Ishikawa (cell line): ENCODE data around the gene TNFSF13.

Experiments
- CEBPB ChIP-seq: IDR thresholded peaks from 2 replicates; pipeline ENCODE4 v1.6.1; 2012
- CREB1 ChIP-seq: IDR thresholded peaks from 2 replicates; pipeline ENCODE4 v1.6.1; 2012; ENCODE audit warnings: low read depth
- EGR1 ChIP-seq: IDR thresholded peaks from 2 replicates; pipeline ENCODE4 v1.6.1; 2012
- EP300 ChIP-seq: IDR thresholded peaks from 2 replicates; pipeline ENCODE4 v1.6.1; 2012; ENCODE audit warnings: borderline replicate concordance
- FOXM1 ChIP-seq: IDR thresholded peaks from 2 replicates; pipeline ENCODE4 v1.6.1; 2012; ENCODE audit warnings: low read depth, borderline replicate concordance
- MAX ChIP-seq: IDR thresholded peaks from 2 replicates; pipeline ENCODE4 v1.6.1; 2012
- NFIC ChIP-seq: IDR thresholded peaks from 2 replicates; pipeline ENCODE4 v1.6.1; 2012
- RAD21 ChIP-seq: IDR thresholded peaks from 2 replicates; pipeline ENCODE4 v1.6.1; 2012; ENCODE audit warnings: low read depth
- REST ChIP-seq: IDR thresholded peaks from 2 replicates; pipeline ENCODE4 v1.6.1; 2012; ENCODE audit warnings: low read depth, mild to moderate bottlenecking
- TAF1 ChIP-seq: IDR thresholded peaks from 2 replicates; pipeline ENCODE4 v1.6.1; 2012; ENCODE audit warnings: low read depth, mild to moderate bottlenecking
- TCF12 ChIP-seq: IDR thresholded peaks from 2 replicates; pipeline ENCODE4 v1.6.1; 2012; ENCODE audit warnings: low read depth
- TEAD4 ChIP-seq: IDR thresholded peaks from 2 replicates; pipeline ENCODE4 v1.6.1; 2012
- USF1 ChIP-seq: IDR thresholded peaks from 2 replicates; pipeline ENCODE4 v1.6.1; 2012
- YY1 ChIP-seq: IDR thresholded peaks from 2 replicates; pipeline ENCODE4 v1.6.1; 2012; ENCODE audit warnings: low read depth
- ZBTB7A ChIP-seq: IDR thresholded peaks from 2 replicates; pipeline ENCODE4 v1.6.1; 2012; ENCODE audit warnings: low read depth

TNFSF13 gene

GRCh38 chr17:7582396-7583252 lies 24.1 kb downstream of the TNFSF13 start:
- no peak for TF ChIP-seq TEAD4
- no peak for TF ChIP-seq MAX
- no peak for TF ChIP-seq EGR1
- no peak for TF ChIP-seq TCF12
- TF ChIP-seq RAD21 = no peak
- no peak for TF ChIP-seq TAF1
- no peak for TF ChIP-seq YY1
- no peak for TF ChIP-seq EP300
- no peak for TF ChIP-seq REST
- no peak for TF ChIP-seq NFIC
- no peak for TF ChIP-seq ZBTB7A
- TF ChIP-seq CEBPB = no peak
- no peak for TF ChIP-seq FOXM1
- TF ChIP-seq USF1 = no peak

- no peak; the same call in 1 of the 2 replicates for TF ChIP-seq TEAD4
- TF ChIP-seq YY1 = peak; percentile 96
- peak; percentile 70 for TF ChIP-seq EGR1
- TF ChIP-seq REST = no peak
- TF ChIP-seq NFIC = no peak
- peak; percentile 95 for TF ChIP-seq TAF1
- peak; percentile 99 for TF ChIP-seq MAX
- TF ChIP-seq CEBPB = no peak
- no peak; the same call in none of the 2 replicates for TF ChIP-seq TCF12
- no peak for TF ChIP-seq FOXM1
- no peak for TF ChIP-seq ZBTB7A
- 0 out of 2 replicates have a peak, but pooled peaks have one; percentile 3 for TF ChIP-seq USF1
- TF ChIP-seq CREB1 = no peak; the same call in 1 of the 2 replicates
- no peak for TF ChIP-seq EP300
- no peak for TF ChIP-seq RAD21
These were observed 24.9 kb downstream of the TNFSF13 start, which contains the start of gene MPDU1 for GRCh38 chr17:7583253-7584109. MPDU1 (plus strand) TSS chr17:7583852; CDS start chr17:7583863, 11 bp downstream.

GRCh38 chr17:7586673-7587419 lies 28.3 kb downstream of the TNFSF13 start:
- TF ChIP-seq RAD21 = peak; percentile 25; the same call in 1 of the 2 replicates
- TF ChIP-seq CREB1 = no peak

GRCh38 chr17:7587420-7588151 lies 29.0 kb downstream of the TNFSF13 start:
- TF ChIP-seq EGR1 (no peak), MAX (no peak), CEBPB (no peak), NFIC (no peak), YY1 (no peak), CREB1 (no peak), RAD21 (no peak), USF1 (no peak), FOXM1 (no peak), TCF12 (no peak), EP300 (no peak), TAF1 (no peak), ZBTB7A (no peak), REST (no peak), TEAD4 (no peak)
